ENCODE data around the gene ZNF408. TPM values are rescaled to one million over a fixed set of nuclear protein-coding genes. Genes with fewer than 3 reads are reported as not detected.

Gene ZNF408
- polyA plus RNA-seq, 2 of the 4 experiments (the other 2 are of a cell fraction) = 6.7 to 16.7 TPM

- WGBS (ENCODE audit: missing lambda C conversion rate) = 89% methylated on average over 26 of the region's 26 CpGs
- Histone ChIP-seq H3K27ac (no peak overlapping the region), H3K4me3 (no peak overlapping the region), H3K4me1 (no peaks in the 10 kb centered on the region), H3K9me3 (no peaks in the 10 kb centered on the region), H3K4me2 (no peak overlapping the region)
- no peak for TF ChIP-seq TP53 (CRISPR knock-in tag; IDR thresholded peaks at IDR 0.05)
- TF ChIP-seq RAD21 (conservative IDR thresholded peaks at IDR 0.05 in 1 of 2, IDR thresholded peaks at IDR 0.05 in 1 of 2) = no peak
- TF ChIP-seq NPAS2 (CRISPR knock-in tag; IDR thresholded peaks at IDR 0.05; ENCODE audit: borderline replicate concordance) = no peak
- TF ChIP-seq CHD4 (IDR thresholded peaks at IDR 0.05; ENCODE audit: borderline replicate concordance) = no peak
- TF ChIP-seq KDM1A (IDR thresholded peaks at IDR 0.05; ENCODE audit: low read depth) = no peak
- TF ChIP-seq, protein P1, sequence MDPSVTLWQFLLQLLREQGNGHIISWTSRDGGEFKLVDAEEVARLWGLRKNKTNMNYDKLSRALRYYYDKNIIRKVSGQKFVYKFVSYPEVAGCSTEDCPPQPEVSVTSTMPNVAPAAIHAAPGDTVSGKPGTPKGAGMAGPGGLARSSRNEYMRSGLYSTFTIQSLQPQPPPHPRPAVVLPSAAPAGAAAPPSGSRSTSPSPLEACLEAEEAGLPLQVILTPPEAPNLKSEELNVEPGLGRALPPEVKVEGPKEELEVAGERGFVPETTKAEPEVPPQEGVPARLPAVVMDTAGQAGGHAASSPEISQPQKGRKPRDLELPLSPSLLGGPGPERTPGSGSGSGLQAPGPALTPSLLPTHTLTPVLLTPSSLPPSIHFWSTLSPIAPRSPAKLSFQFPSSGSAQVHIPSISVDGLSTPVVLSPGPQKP (IDR thresholded peaks at IDR 0.05; ENCODE audit: low read depth, low read length) = no peak
- no peak for TF ChIP-seq POLR2AphosphoS2 (conservative IDR thresholded peaks at IDR 0.05; ENCODE audit: low read length)
- TF ChIP-seq NR3C1 (IDR thresholded peaks at IDR 0.05) = no peak
- TF ChIP-seq JUN (IDR thresholded peaks at IDR 0.05) = no peak
- no peak for TF ChIP-seq MAFK (IDR thresholded peaks at IDR 0.05; ENCODE audit: partially characterized antibody)
- TF ChIP-seq PHF8 (IDR thresholded peaks at IDR 0.05; ENCODE audit: borderline replicate concordance, low read depth) = no peak
- no peak for TF ChIP-seq HOXA7 (CRISPR knock-in tag; IDR thresholded peaks at IDR 0.05)
- no peak for TF ChIP-seq FOSB (CRISPR knock-in tag; IDR thresholded peaks at IDR 0.05)
- TF ChIP-seq EHF (CRISPR knock-in tag; IDR thresholded peaks at IDR 0.05) = no peak
- TF ChIP-seq RCOR1 (IDR thresholded peaks at IDR 0.05; ENCODE audit: low read depth, low read length) = no peak
- TF ChIP-seq RNF2 (IDR thresholded peaks at IDR 0.05; ENCODE audit: borderline replicate concordance, low read depth) = no peak
- no peak for ATAC-seq
- no peak for FAIRE-seq
- no peak for DNase-seq (ENCODE audit: low read depth in 1 of 2, low spot score in 1 of 2)
- CTCF ChIA-PET = interaction anchor here (0.5 to 1.5 kb wide), 2 partner anchors 9 to 11 kb away, joined by 3 to 4 read pairs; no protein-coding TSS in a partner anchor
- POLR2A ChIA-PET = no interaction called here
These were observed 25.5 kb downstream of the ZNF408 start for GRCh38 chr11:46726206-46726862.

GRCh38 chr11:46727952-46728658, 27.3 kb downstream of the ZNF408 start:
- H3K4me2 ChIP-seq = no peak overlapping the region
- no peaks in the 10 kb centered on the region for H3K4me1 ChIP-seq
- no peaks in the 10 kb centered on the region for H3K9me3 ChIP-seq
- TF ChIP-seq RAD21 (conservative IDR thresholded peaks at IDR 0.05 in 1 of 2, IDR thresholded peaks at IDR 0.05 in 1 of 2) (no peak), MYC (IDR thresholded peaks at IDR 0.05; ENCODE audit: borderline replicate concordance, low read length) (no peak), FOSL2 (IDR thresholded peaks at IDR 0.05) (no peak), FOSL2 (CRISPR knock-in tag; IDR thresholded peaks at IDR 0.05) (no peak), POLR2A (IDR thresholded peaks at IDR 0.05; ENCODE audit: low read length) (no peak), NR3C1 (IDR thresholded peaks at IDR 0.05) (no peak), MAFK (IDR thresholded peaks at IDR 0.05; ENCODE audit: partially characterized antibody) (no peak), JUN (IDR thresholded peaks at IDR 0.05) (no peak), ESRRA (IDR thresholded peaks at IDR 0.05; ENCODE audit: borderline replicate concordance, low read length) (no peak), EP300 (IDR thresholded peaks at IDR 0.05) (no peak), RARB (CRISPR knock-in tag; IDR thresholded peaks at IDR 0.05) (no peak), TP53 (CRISPR knock-in tag; IDR thresholded peaks at IDR 0.05) (no peak), HMGXB4 (CRISPR knock-in tag; IDR thresholded peaks at IDR 0.05; ENCODE audit: borderline replicate concordance) (no peak), SMC3 (IDR thresholded peaks at IDR 0.05) (no peak), BCL3 (IDR thresholded peaks at IDR 0.05) (no peak), TFCP2L1 (CRISPR knock-in tag; IDR thresholded peaks at IDR 0.05) (no peak), EHF (CRISPR knock-in tag; IDR thresholded peaks at IDR 0.05) (no peak), FOSB (CRISPR knock-in tag; IDR thresholded peaks at IDR 0.05) (no peak), CHD4 (IDR thresholded peaks at IDR 0.05; ENCODE audit: borderline replicate concordance) (no peak)
- TF ChIP-seq, protein P2, sequence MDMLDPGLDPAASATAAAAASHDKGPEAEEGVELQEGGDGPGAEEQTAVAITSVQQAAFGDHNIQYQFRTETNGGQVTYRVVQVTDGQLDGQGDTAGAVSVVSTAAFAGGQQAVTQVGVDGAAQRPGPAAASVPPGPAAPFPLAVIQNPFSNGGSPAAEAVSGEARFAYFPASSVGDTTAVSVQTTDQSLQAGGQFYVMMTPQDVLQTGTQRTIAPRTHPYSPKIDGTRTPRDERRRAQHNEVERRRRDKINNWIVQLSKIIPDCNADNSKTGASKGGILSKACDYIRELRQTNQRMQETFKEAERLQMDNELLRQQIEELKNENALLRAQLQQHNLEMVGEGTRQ (IDR thresholded peaks at IDR 0.05) = no peak
- WGBS (ENCODE audit: missing lambda C conversion rate) = 91% methylated on average over 16 of the region's 17 CpGs
- no peak for DNase-seq (ENCODE audit: low read depth in 1 of 2, low spot score in 1 of 2)
- no peak overlapping the region; a peak in 1 of 6 replicates for H3K27ac ChIP-seq
- no peak overlapping the region for H3K4me3 ChIP-seq
- POLR2A ChIA-PET = no interaction called here
- peak; percentile 12 to 16; a peak in 3 of 6 replicates for ATAC-seq
- CTCF ChIA-PET = interaction anchor here (0.7 to 1.1 kb wide), 2 partner anchors 9 to 12 kb away, joined by 3 read pairs; no protein-coding TSS in a partner anchor
- FAIRE-seq = no peak

Measured in A549 (cell line).